MCF 10A (cell line): ENCODE data around the gene WDR18. TPM values are rescaled to one million over a fixed set of nuclear protein-coding genes. Genes with fewer than 3 reads are reported as not detected.

Experiments used
- BruUV-seq: library from RNA; stranded (reverse); fragments of 400-500 nt; replicated peaks from 2 replicates; lab custom pipeline; 2021; lab: Mats Ljungman, UMichigan
- CTCF ChIA-PET: fragments of 300-600 bp; sonication (Branson Sonifier 250); formaldehyde crosslinking; extraction: SDS; loops from one replicate; lab custom pipeline; 2021; ENCODE audit warnings: antibody characterized with exemption, inconsistent platforms; lab: Yijun Ruan, JAX
- POLR2A ChIA-PET: fragments of 300-600, 350-650 bp; sonication (Branson Sonifier 250); formaldehyde crosslinking; extraction: SDS; loops from one replicate; lab custom pipeline; 2020; ENCODE audit warnings: antibody characterized with exemption, inconsistent platforms; lab: Yijun Ruan, JAX
- DNase-seq: peaks from one replicate; pipeline ENCODE4 v3.0.0-alpha.2; 2018; ENCODE audit not compliant: unreplicated experiment
- H3K27ac Mint-ChIP-seq: one replicate; pipeline ENCODE4 v1.8.0; 2022; ENCODE audit warnings: mild to moderate bottlenecking, low read depth, mixed read lengths; ENCODE audit not compliant: unreplicated experiment
- H3K27me3 Mint-ChIP-seq: one replicate; pipeline ENCODE4 v1.8.0; 2022; ENCODE audit warnings: mixed read lengths; ENCODE audit not compliant: insufficient read depth, unreplicated experiment
- H3K36me3 Mint-ChIP-seq: one replicate; pipeline ENCODE4 v1.8.0; 2022; ENCODE audit warnings: mild to moderate bottlenecking, moderate library complexity, mixed read lengths; ENCODE audit not compliant: insufficient read depth, unreplicated experiment
- H3K4me1 Mint-ChIP-seq: one replicate; pipeline ENCODE4 v1.8.0; 2022; ENCODE audit warnings: mixed read lengths; ENCODE audit not compliant: insufficient read depth, unreplicated experiment
- H3K4me3 Mint-ChIP-seq: one replicate; pipeline ENCODE4 v1.8.0; 2022; ENCODE audit warnings: mild to moderate bottlenecking, moderate library complexity, mixed read lengths; ENCODE audit not compliant: unreplicated experiment
- H3K9me3 Mint-ChIP-seq: one replicate; pipeline ENCODE4 v1.8.0; 2022; ENCODE audit warnings: mixed read lengths; ENCODE audit not compliant: unreplicated experiment
- intact Hi-C: fragments of 100-400 bp; cut with micrococcal nuclease; formaldehyde crosslinking; loops from 2 replicates; pipeline ENCODE4 v1.14.1; 2022
- total RNA-seq: library from RNA; stranded (reverse); gene quantifications from 2 replicates; pipeline ENCODE4 v1.2.3, GENCODE V29; 2022
- TF ChIP-seq, protein P1 (sequence below): fragments of 200-600 bp; IDR thresholded peaks from one replicate; pipeline ENCODE4 v1.8.0; 2022; ENCODE audit warnings: antibody characterized with exemption, mild to moderate bottlenecking; ENCODE audit not compliant: unreplicated experiment

The WDR18 gene
- total RNA-seq, 1 experiment from 2014 or later = 96.7 TPM

DNA sequence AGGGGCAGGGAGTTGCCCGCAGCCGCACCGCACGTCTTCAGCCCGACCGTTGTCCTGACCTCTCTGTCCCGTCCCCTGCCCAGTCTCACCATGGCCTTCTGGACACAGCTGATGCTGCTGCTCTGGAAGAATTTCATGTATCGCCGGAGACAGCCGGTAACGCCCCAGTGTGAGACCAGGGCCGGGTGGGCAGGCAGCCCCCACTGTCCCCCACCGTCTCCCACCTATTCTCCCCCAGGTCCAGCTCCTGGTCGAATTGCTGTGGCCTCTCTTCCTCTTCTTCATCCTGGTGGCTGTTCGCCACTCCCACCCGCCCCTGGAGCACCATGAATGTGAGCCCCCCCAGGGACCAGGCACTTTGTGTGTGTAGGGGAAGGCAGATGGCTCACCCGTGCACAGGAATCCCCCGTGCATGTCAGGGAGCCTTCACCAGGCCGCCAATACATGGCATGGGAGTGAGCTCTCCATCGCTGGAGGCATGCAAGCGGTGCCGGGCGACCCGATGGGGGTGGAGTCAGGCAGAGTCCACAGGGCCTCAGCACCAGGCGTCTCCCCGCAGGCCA, 57.2 kb downstream of the WDR18 start:
- intact Hi-C loops = no loop called here
- Mint-ChIP-seq H3K27me3 (no peaks in the 10 kb centered on the region), H3K9me3 (no peaks in the 10 kb centered on the region), H3K4me3 (peak overlapping the region; percentile 92), H3K36me3 (peaks cover 38% of the 10 kb centered on the region), H3K27ac (no peak overlapping the region), H3K4me1 (peaks cover 6% of the 10 kb centered on the region)
- CTCF ChIA-PET = no interaction called here
- no TSS peak for BruUV-seq
- POLR2A ChIA-PET = interaction anchor here (0.6 to 5.1 kb wide), 8 partner anchors 12 to 234 kb away, joined by 3 to 97 read pairs (median 3); partner anchors contain the start of genes CNN2, FAM174C, POLR2E and RNU6-2
- DNase-seq = no peak
- TF ChIP-seq, protein P1, sequence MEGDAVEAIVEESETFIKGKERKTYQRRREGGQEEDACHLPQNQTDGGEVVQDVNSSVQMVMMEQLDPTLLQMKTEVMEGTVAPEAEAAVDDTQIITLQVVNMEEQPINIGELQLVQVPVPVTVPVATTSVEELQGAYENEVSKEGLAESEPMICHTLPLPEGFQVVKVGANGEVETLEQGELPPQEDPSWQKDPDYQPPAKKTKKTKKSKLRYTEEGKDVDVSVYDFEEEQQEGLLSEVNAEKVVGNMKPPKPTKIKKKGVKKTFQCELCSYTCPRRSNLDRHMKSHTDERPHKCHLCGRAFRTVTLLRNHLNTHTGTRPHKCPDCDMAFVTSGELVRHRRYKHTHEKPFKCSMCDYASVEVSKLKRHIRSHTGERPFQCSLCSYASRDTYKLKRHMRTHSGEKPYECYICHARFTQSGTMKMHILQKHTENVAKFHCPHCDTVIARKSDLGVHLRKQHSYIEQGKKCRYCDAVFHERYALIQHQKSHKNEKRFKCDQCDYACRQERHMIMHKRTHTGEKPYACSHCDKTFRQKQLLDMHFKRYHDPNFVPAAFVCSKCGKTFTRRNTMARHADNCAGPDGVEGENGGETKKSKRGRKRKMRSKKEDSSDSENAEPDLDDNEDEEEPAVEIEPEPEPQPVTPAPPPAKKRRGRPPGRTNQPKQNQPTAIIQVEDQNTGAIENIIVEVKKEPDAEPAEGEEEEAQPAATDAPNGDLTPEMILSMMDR = no peak

DNA sequence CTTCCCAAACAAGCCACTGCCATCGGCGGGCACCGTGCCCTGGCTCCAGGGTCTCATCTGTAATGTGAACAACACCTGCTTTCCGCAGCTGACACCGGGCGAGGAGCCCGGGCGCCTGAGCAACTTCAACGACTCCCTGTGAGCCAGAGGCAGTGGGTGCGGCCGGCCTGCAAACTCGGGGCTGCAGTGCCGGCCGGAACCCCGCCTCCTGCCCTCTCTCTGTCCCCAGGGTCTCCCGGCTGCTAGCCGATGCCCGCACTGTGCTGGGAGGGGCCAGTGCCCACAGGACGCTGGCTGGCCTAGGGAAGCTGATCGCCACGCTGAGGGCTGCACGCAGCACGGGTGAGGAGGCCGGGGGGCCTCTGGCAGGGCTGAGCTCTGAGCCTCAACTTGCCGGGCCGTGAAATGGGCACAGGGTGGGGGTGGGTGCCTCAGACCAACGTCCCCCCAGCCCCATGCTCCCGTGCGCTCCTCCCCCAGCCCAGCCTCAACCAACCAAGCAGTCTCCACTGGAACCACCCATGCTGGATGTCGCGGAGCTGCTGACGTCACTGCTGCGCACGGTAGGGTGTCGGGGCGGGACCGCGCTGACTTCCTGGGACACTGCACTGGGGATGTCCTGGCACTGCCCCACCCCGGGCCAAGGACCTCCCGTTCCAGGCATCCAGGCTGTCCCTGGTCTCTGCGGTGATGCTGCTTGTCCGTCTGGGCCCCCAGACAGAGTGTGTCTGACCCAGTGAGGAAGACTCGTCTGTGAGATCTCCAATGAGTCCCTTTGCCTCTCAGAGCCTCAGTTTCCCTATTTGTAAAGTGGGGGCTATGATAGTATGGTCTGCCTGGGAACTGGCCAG, 57.9 kb downstream of the WDR18 start:
- H3K27ac Mint-ChIP-seq = no peak overlapping the region
- POLR2A ChIA-PET = interaction anchor here (0.6 to 1.3 kb wide), 2 partner anchors 21 to 174 kb away, joined by 3 to 4 read pairs; partner anchors contain the start of genes RNU6-2 and TMEM259

DNA sequence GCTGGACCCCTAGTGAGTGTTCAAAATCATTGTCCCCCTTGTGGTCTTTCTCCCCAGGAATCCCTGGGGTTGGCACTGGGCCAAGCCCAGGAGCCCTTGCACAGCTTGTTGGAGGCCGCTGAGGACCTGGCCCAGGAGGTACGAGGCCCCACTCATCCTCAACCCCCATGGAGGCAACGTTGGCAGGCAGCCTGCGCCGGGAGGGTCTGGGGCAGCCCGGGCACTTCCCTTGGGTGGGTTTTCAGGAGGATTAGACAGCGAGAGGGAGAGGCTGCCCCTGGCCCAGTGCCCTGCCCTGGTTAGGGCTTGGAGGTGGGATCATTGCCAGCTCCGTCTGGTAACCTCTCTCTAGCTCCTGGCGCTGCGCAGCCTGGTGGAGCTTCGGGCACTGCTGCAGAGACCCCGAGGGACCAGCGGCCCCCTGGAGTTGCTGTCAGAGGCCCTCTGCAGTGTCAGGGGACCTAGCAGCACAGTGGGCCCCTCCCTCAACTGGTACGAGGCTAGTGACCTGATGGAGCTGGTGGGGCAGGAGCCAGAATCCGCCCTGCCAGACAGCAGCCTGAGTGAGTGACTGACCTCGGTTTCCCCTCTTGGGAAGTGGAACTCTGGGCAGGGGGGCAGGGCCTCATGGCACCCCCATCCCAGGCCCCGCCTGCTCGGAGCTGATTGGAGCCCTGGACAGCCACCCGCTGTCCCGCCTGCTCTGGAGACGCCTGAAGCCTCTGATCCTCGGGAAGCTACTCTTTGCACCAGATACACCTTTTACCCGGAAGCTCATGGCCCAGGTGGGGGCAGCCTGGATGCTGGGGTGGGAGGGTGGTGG, 58.8 kb downstream of the WDR18 start:
- TF ChIP-seq, protein P1 = no peak
- Mint-ChIP-seq H3K36me3 (peaks cover 23% of the 10 kb centered on the region), H3K9me3 (no peaks in the 10 kb centered on the region), H3K27ac (no peak overlapping the region), H3K4me1 (peaks cover 2% of the 10 kb centered on the region), H3K4me3 (no peak overlapping the region), H3K27me3 (no peaks in the 10 kb centered on the region)
- intact Hi-C loops = no loop called here
- CTCF ChIA-PET = interaction anchor here (0.6 to 1.4 kb wide), 3 partner anchors 15 to 228 kb away, joined by 3 to 4 read pairs (median 4); no protein-coding TSS in a partner anchor
- no TSS peak for BruUV-seq
- POLR2A ChIA-PET = interaction anchor here (0.6 kb wide), 1 partner anchor 246 kb away, joined by 3 read pairs; the partner anchor contains the start of gene PTBP1
- DNase-seq = no peak

More for the DNA sequence above, 57.9 kb downstream of the WDR18 start:
- Mint-ChIP-seq H3K9me3 (no peaks in the 10 kb centered on the region), H3K4me3 (no peak overlapping the region), H3K36me3 (peaks cover 32% of the 10 kb centered on the region), H3K4me1 (peaks cover 6% of the 10 kb centered on the region), H3K27me3 (no peaks in the 10 kb centered on the region)
- CTCF ChIA-PET = interaction anchor here (1.4 kb wide), 1 partner anchor 16 kb away, joined by 4 read pairs; no protein-coding TSS in a partner anchor
- no TSS peak for BruUV-seq
- intact Hi-C loops = no loop called here
- TF ChIP-seq, protein P1 = no peak
- DNase-seq = no peak

Other genes starting within 250 kb of the WDR18 start
- 33.7 and 35.0 TPM in 2 replicates for gene MISP, start 233.2 kb upstream of the WDR18 start, total RNA-seq
- 348 and 431 TPM in 2 replicates for gene PTBP1, start 186.9 kb upstream of the WDR18 start, total RNA-seq
- gene PLPPR3, start 162.4 kb upstream of the WDR18 start, total RNA-seq = not detected in 2 replicates
- gene AZU1, start 156.5 kb upstream of the WDR18 start, total RNA-seq = not detected in 2 replicates
- not detected in 2 replicates for gene PRTN3, start 143.3 kb upstream of the WDR18 start, total RNA-seq
- gene ELANE, start 132.0 kb upstream of the WDR18 start, total RNA-seq = not detected in 2 replicates
- gene CFD, start 124.7 kb upstream of the WDR18 start, total RNA-seq = 0.88 and 1.1 TPM in 2 replicates
- gene MED16, start 91.2 kb upstream of the WDR18 start, total RNA-seq = 52.7 and 61.0 TPM in 2 replicates
- not detected in 2 replicates for gene RNU6-9, start 90.9 kb upstream of the WDR18 start, total RNA-seq
- 65.7 and 73.6 TPM in 2 replicates for gene R3HDM4, start 71.1 kb upstream of the WDR18 start, total RNA-seq
- not detected in 2 replicates for gene KISS1R, start 67.0 kb upstream of the WDR18 start, total RNA-seq
- gene ARID3A, start 58.3 kb upstream of the WDR18 start, total RNA-seq = 10.2 and 13.1 TPM in 2 replicates
- gene GRIN3B, start 16.1 kb downstream of the WDR18 start, total RNA-seq = not detected in 2 replicates
- gene TMEM259, start 36.8 kb downstream of the WDR18 start, total RNA-seq = 130 and 146 TPM in 2 replicates
- not detected in 2 replicates for gene RNU6-2, start 37.2 kb downstream of the WDR18 start, total RNA-seq
- 112 and 166 TPM in 2 replicates for gene CNN2, start 42.3 kb downstream of the WDR18 start, total RNA-seq
- gene ABCA7, start 55.8 kb downstream of the WDR18 start, total RNA-seq = 10.3 and 18.2 TPM in 2 replicates
- 11.9 and 15.3 TPM in 2 replicates for gene ARHGAP45, start 82.8 kb downstream of the WDR18 start, total RNA-seq
- 184 and 201 TPM in 2 replicates for gene POLR2E, start 111.0 kb downstream of the WDR18 start, total RNA-seq
- 179 and 191 TPM in 2 replicates for gene GPX4, start 119.6 kb downstream of the WDR18 start, total RNA-seq
- 99.6 and 123 TPM in 2 replicates for gene SBNO2, start 189.9 kb downstream of the WDR18 start, total RNA-seq
- 63.1 and 65.6 TPM in 2 replicates for gene STK11, start 221.4 kb downstream of the WDR18 start, total RNA-seq